Trophoblast cell (in vitro differentiated cells and primary cell): Measurements from ENCODE around the gene PPIA.
"Not testable (repeated sequence)": the region's sequence is repeated elsewhere in the genome, so short reads cannot be mapped to it uniquely, and the experiment has no call there.

Experiments
- DNase-seq, 2 donors: peaks; one replicate each; pipeline ENCODE4 v3.0.0-alpha.2; 2016
- H2AFZ ChIP-seq: 2 replicates; pipeline ENCODE4 v1.6.1; 2013; ENCODE audit warnings: low read length, moderate library complexity, mild to moderate bottlenecking; ENCODE audit not compliant: insufficient read depth, poor library complexity
- H2AK5ac ChIP-seq: 2 replicates; pipeline ENCODE4 v1.6.1; 2013; ENCODE audit warnings: mild to moderate bottlenecking, low read length
- H2BK120ac ChIP-seq: 2 replicates; pipeline ENCODE4 v1.6.1; 2013; ENCODE audit warnings: low read length, mild to moderate bottlenecking, moderate library complexity; ENCODE audit not compliant: insufficient read depth, poor library complexity
- H2BK12ac ChIP-seq: 2 replicates; pipeline ENCODE4 v1.6.1; 2013; ENCODE audit warnings: mild to moderate bottlenecking, low read length, moderate library complexity
- H2BK5ac ChIP-seq: 2 replicates; pipeline ENCODE4 v1.6.1; 2013; ENCODE audit warnings: low read length, low read depth, moderate library complexity, mild to moderate bottlenecking; ENCODE audit not compliant: poor library complexity
- H3K14ac ChIP-seq: 2 replicates; pipeline ENCODE4 v1.6.1; 2013; ENCODE audit warnings: mild to moderate bottlenecking, low read length
- H3K18ac ChIP-seq: 2 replicates; pipeline ENCODE4 v1.6.1; 2013; ENCODE audit warnings: mild to moderate bottlenecking, low read length
- H3K23ac ChIP-seq: 2 replicates; pipeline ENCODE4 v1.6.1; 2013; ENCODE audit warnings: low read length
- H3K27ac ChIP-seq: 2 replicates; pipeline ENCODE4 v1.5.1; 2013; ENCODE audit warnings: low read depth, mild to moderate bottlenecking, inconsistent platforms, low read length, moderate library complexity
- H3K27me3 ChIP-seq: 2 replicates; pipeline ENCODE4 v1.6.1; 2013; ENCODE audit warnings: inconsistent platforms, mild to moderate bottlenecking, low read length, moderate library complexity; ENCODE audit not compliant: insufficient read depth
- H3K36me3 ChIP-seq, 2 experiments: 1 replicate in 1 of 2; 2 replicates in 1 of 2; pipeline ENCODE4 v1.6.1; 2013; ENCODE audit warnings: low read length in 2 of 2, mild to moderate bottlenecking in 2 of 2, moderate library complexity in 1 of 2; ENCODE audit not compliant: insufficient read depth in 2 of 2, control insufficient read depth in 1 of 2
- H3K4ac ChIP-seq: 2 replicates; pipeline ENCODE4 v1.6.1; 2013; ENCODE audit warnings: low read depth, mild to moderate bottlenecking, low read length, moderate library complexity
- H3K4me1 ChIP-seq, 2 experiments: 1 replicate in 1 of 2; 2 replicates in 1 of 2; pipeline ENCODE4 v1.6.1; 2013; ENCODE audit warnings: low read length in 2 of 2, mild to moderate bottlenecking in 2 of 2, moderate library complexity in 1 of 2; ENCODE audit not compliant: insufficient read depth in 2 of 2, control insufficient read depth in 1 of 2
- H3K4me2 ChIP-seq: 2 replicates; pipeline ENCODE4 v1.6.1; 2013; ENCODE audit warnings: inconsistent platforms, mild to moderate bottlenecking, low read length, moderate library complexity
- H3K4me3 ChIP-seq: 2 replicates; pipeline ENCODE4 v1.5.1; 2013; ENCODE audit warnings: mild to moderate bottlenecking, low read depth, low read length, inconsistent platforms
- H3K79me1 ChIP-seq: one replicate; pipeline ENCODE4 v1.6.1; 2013; ENCODE audit warnings: low read length
- H3K79me2 ChIP-seq: 2 replicates; pipeline ENCODE4 v1.6.1; 2013; ENCODE audit warnings: low read length, mild to moderate bottlenecking; ENCODE audit not compliant: control insufficient read depth, insufficient read depth, poor library complexity
- H3K9ac ChIP-seq: 2 replicates; pipeline ENCODE4 v1.6.1; 2013; ENCODE audit warnings: mild to moderate bottlenecking, low read length
- H3K9me3 ChIP-seq: 2 replicates; pipeline ENCODE4 v1.6.1; 2013; ENCODE audit warnings: low read depth, mild to moderate bottlenecking, control low read depth, inconsistent platforms, low read length; ENCODE audit not compliant: insufficient read depth
- H4K12ac ChIP-seq: 2 replicates; pipeline ENCODE4 v1.6.1; 2013; ENCODE audit warnings: low read depth, mild to moderate bottlenecking, low read length, moderate library complexity
- H4K8ac ChIP-seq: 2 replicates; pipeline ENCODE4 v1.6.1; 2013; ENCODE audit warnings: low read depth, mild to moderate bottlenecking, low read length, moderate library complexity
- H4K91ac ChIP-seq: one replicate; pipeline ENCODE4 v1.6.1; 2013; ENCODE audit warnings: low read depth, mild to moderate bottlenecking, low read length, moderate library complexity
- WGBS: extraction: QIAGEN DNeasy Blood & Tissue Kit; methylation state at CpG from one replicate; pipeline ENCODE4 v1.1.7; 2013; ENCODE audit warnings: missing lambda C conversion rate; ENCODE audit not compliant: insufficient read length, insufficient coverage; ENCODE audit errors: extremely low coverage; 5-methylcytosine and 5-hydroxymethylcytosine counted together

PPIA gene

DNA sequence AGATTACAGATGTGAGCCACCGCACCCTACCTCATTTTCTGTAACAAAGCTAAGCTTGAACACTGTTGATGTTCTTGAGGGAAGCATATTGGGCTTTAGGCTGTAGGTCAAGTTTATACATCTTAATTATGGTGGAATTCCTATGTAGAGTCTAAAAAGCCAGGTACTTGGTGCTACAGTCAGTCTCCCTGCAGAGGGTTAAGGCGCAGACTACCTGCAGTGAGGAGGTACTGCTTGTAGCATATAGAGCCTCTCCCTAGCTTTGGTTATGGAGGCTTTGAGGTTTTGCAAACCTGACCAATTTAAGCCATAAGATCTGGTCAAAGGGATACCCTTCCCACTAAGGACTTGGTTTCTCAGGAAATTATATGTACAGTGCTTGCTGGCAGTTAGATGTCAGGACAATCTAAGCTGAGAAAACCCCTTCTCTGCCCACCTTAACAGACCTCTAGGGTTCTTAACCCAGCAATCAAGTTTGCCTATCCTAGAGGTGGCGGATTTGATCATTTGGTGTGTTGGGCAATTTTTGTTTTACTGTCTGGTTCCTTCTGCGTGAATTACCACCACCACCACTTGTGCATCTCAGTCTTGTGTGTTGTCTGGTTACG lies 6.0 kb downstream of the PPIA start:
- Histone ChIP-seq H3K27ac (no peak overlapping the region), H2BK120ac (no peak overlapping the region), H3K23ac (peak overlapping the region; percentile 99), H3K14ac (no peak overlapping the region), H3K9ac (no peak overlapping the region), H2BK12ac (no peak overlapping the region), H3K4me3 (no peak overlapping the region), H3K36me3 (peaks cover 32 to 49% of the 10 kb centered on the region in 2 experiments), H2AFZ (no peak overlapping the region), H4K91ac (no peak overlapping the region), H3K9me3 (no peaks in the 10 kb centered on the region), H3K79me1 (no peaks in the 10 kb centered on the region), H3K27me3 (no peaks in the 10 kb centered on the region), H3K4ac (no peak overlapping the region), H3K18ac (no peak overlapping the region), H3K4me1 (peaks cover 2 to 5% of the 10 kb centered on the region in 2 experiments), H3K4me2 (no peak overlapping the region), H3K79me2 (peaks cover 3% of the 10 kb centered on the region), H4K8ac (no peak overlapping the region), H2BK5ac (no peak overlapping the region), H4K12ac (no peak overlapping the region), H2AK5ac (no peak overlapping the region)
- DNase-seq, result no peak
- WGBS, result no CpG with 5 or more reads among the region's 5 CpGs

DNA sequence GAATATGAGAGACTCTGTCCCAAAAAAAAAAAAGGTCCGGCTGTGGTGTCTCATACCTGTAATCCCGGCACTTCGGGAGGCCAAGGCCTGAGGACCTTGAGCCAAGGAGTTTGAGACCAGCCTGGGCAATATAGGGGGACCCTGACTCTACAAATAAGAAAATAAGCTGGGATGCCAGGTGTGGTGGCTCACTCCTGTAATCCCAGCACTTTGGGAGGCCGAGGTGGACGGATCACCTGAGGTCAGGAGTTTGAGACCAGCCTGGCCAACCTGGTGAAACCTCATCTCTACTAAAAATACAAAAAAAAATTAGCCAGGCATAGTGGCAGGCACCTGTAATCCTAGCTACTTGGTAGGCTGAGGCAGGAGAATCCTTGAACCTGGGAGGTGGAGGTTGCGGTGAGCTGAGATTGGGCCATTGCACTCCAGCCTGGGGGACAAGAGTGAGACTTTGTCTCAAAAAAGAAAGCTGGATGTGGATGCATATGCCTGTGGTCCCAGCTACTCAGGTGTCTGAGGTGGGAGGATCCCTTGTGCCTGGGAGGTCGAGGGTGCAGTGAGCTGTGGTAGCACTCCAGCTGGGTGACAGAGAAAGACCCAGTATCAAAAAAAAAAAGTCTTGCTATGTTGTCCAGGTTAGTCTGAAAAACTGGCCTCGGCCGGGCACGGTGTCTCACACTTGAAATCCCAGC lies 7.5 kb downstream of the PPIA start:
- not testable (repeated sequence) for H3K4me2 ChIP-seq, DNase-seq, H3K4ac ChIP-seq, H4K12ac ChIP-seq, H3K4me3 ChIP-seq, H3K9me3 ChIP-seq, H2BK120ac ChIP-seq, H2AFZ ChIP-seq, H3K9ac ChIP-seq, H3K23ac ChIP-seq, H2AK5ac ChIP-seq, H3K79me1 ChIP-seq, H2BK5ac ChIP-seq, H4K8ac ChIP-seq, H3K27me3 ChIP-seq, H3K27ac ChIP-seq, H3K4me1 ChIP-seq, H3K79me2 ChIP-seq, H3K18ac ChIP-seq, H2BK12ac ChIP-seq, H3K14ac ChIP-seq, H4K91ac ChIP-seq
- peaks cover 32 to 42% of the 10 kb centered on the region in 2 experiments for H3K36me3 ChIP-seq
- WGBS, result no CpG with 5 or more reads among the region's 10 CpGs

DNA sequence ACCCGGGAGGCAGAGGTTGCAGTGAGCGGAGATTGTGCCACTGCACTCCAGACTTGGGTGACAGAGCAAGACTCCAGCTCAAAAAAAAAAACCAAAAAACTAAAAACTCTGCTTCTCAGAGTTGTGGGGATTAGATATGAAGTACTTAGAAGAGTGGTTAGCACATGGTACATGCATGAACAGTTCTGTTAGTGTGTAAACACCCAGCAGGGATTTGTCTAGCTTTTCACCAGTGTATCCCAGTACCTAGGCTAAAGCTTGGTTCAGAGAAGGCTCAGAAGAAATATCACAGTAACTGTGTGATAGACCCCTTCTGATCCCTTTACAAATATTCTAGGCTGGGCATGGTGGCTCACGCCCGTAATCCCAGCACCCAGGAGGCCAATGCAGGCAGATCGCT lies 9.5 kb downstream of the PPIA start:
- Histone ChIP-seq H3K14ac (no peak overlapping the region), H3K18ac (no peak overlapping the region), H4K12ac (no peak overlapping the region), H3K4me1 (peaks cover 0 to 2% of the 10 kb centered on the region in 2 experiments), H3K9ac (no peak overlapping the region), H3K79me2 (no peaks in the 10 kb centered on the region), H3K36me3 (peaks cover 20 to 28% of the 10 kb centered on the region in 2 experiments), H3K79me1 (no peaks in the 10 kb centered on the region), H2BK120ac (no peak overlapping the region), H3K4me3 (no peak overlapping the region), H4K91ac (no peak overlapping the region), H3K4me2 (no peak overlapping the region), H2AFZ (no peak overlapping the region), H2BK5ac (no peak overlapping the region), H3K4ac (no peak overlapping the region), H3K27ac (no peak overlapping the region), H2AK5ac (no peak overlapping the region), H3K9me3 (no peaks in the 10 kb centered on the region), H4K8ac (no peak overlapping the region), H2BK12ac (no peak overlapping the region), H3K27me3 (no peaks in the 10 kb centered on the region), H3K23ac (no peak overlapping the region)
- DNase-seq, result no peak
- no CpG with 5 or more reads among the region's 5 CpGs for WGBS

DNA sequence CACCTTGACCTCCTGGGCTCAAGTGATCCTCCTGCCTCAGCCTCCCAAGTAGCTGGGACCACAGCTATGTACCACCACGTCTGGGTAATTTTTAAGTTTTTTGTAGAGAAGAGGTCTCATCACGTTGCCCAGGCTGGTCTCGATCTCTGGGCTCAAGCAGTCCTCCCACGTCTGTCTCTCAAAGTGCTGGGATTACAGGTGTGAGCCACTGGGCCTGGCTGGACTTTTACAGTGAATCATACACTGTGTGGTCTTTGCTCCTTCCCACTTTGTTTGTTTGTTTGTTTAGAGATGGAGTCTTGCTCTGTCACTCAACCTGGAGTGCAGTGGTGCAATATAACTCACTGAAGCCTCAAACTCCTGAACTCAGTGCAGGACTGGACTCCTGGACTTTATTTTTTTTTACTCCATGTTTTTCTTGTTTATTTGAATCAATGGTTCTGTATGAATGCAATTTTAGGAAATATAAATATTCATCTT lies 12.5 kb downstream of the PPIA start:
- Histone ChIP-seq H3K27ac (no peak overlapping the region), H3K4me1 (no peaks in the 10 kb centered on the region), H2BK5ac (no peak overlapping the region), H2BK120ac (no peak overlapping the region), H4K8ac (no peak overlapping the region), H4K91ac (no peak overlapping the region), H3K27me3 (no peaks in the 10 kb centered on the region), H3K14ac (no peak overlapping the region), H3K79me2 (no peaks in the 10 kb centered on the region), H3K23ac (no peak overlapping the region), H2AFZ (no peak overlapping the region), H3K4me2 (no peak overlapping the region), H3K4me3 (no peak overlapping the region), H3K36me3 (peaks cover 4 to 5% of the 10 kb centered on the region in 2 experiments), H3K4ac (no peak overlapping the region), H3K18ac (no peak overlapping the region), H2BK12ac (no peak overlapping the region), H2AK5ac (no peak overlapping the region), H3K9ac (no peak overlapping the region), H4K12ac (no peak overlapping the region), H3K79me1 (no peaks in the 10 kb centered on the region), H3K9me3 (no peaks in the 10 kb centered on the region)
- WGBS, result no CpG with 5 or more reads among the region's 4 CpGs
- no peak for DNase-seq
